Osteocyte (in vitro differentiated cells): ENCODE measurements around the gene GNG13. TPM values are rescaled to one million over a fixed set of nuclear protein-coding genes. Genes with fewer than 3 reads are reported as not detected.
A peak's percentile ranks its signal among the peaks of the same experiment; 100 is the strongest.

Source experiments
- DNase-seq: peaks from one replicate; pipeline ENCODE4 v3.0.0; 2021; ENCODE audit warnings: mixed read lengths; ENCODE audit not compliant: unreplicated experiment; ENCODE audit errors: extremely low spot score
- H3K27ac Mint-ChIP-seq: one replicate; pipeline ENCODE4 v1.8.0; 2021; ENCODE audit warnings: mild to moderate bottlenecking, mixed read lengths; ENCODE audit not compliant: unreplicated experiment
- H3K27me3 Mint-ChIP-seq: one replicate; pipeline ENCODE4 v1.8.0; 2021; ENCODE audit warnings: mixed read lengths; ENCODE audit not compliant: unreplicated experiment
- H3K36me3 Mint-ChIP-seq: one replicate; pipeline ENCODE4 v1.8.0; 2021; ENCODE audit warnings: mixed read lengths; ENCODE audit not compliant: unreplicated experiment
- H3K4me1 Mint-ChIP-seq: one replicate; pipeline ENCODE4 v1.8.0; 2021; ENCODE audit warnings: mixed read lengths; ENCODE audit not compliant: unreplicated experiment
- H3K4me3 Mint-ChIP-seq: one replicate; pipeline ENCODE4 v1.8.0; 2021; ENCODE audit warnings: mild to moderate bottlenecking, moderate library complexity, mixed read lengths; ENCODE audit not compliant: unreplicated experiment
- H3K9me3 Mint-ChIP-seq: one replicate; pipeline ENCODE4 v1.8.0; 2021; ENCODE audit warnings: mixed read lengths; ENCODE audit not compliant: unreplicated experiment
- CTCF ChIP-seq: fragments of 200-600 bp; sonication (generic); IDR thresholded peaks from 2 replicates; pipeline ENCODE4 v1.5.0; 2021; ENCODE audit warnings: antibody characterized with exemption, mild to moderate bottlenecking, moderate library complexity
- total RNA-seq: library from RNA; stranded (reverse); gene quantifications from 2 replicates; pipeline ENCODE4 v1.2.1, GENCODE V29; 2021

The GNG13 gene
- total RNA-seq, 1 donor from 2014 or later, result not detected

DNA sequence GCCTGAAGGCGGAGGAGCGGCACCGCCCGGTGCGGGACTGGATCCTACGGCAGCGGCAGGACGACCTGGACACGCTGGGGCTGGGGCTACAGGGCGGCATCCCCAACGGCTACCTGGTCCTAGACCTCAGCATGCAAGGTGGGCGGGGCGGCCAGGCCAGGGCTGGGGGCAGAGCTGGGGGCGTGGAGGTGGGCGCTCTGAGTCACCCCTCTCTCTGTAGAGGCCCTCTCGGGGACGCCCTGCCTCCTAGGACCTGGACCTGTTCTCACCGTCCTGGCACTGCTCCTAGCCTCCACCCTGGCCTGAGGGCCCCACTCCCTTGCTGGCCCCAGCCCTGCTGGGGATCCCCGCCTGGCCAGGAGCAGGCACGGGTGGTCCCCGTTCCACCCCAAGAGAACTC is 32.1 kb downstream of the GNG13 start:
- no peaks in the 10 kb centered on the region for H3K36me3 Mint-ChIP-seq
- no peaks in the 10 kb centered on the region for H3K27me3 Mint-ChIP-seq
- no peaks in the 10 kb centered on the region for H3K9me3 Mint-ChIP-seq

GRCh38 chr16:767743-768235 is 32.7 kb downstream of the GNG13 start:
- H3K9me3 Mint-ChIP-seq, result no peaks in the 10 kb centered on the region
- no peak for TF ChIP-seq CTCF
- no peaks in the 10 kb centered on the region for H3K4me1 Mint-ChIP-seq
- H3K4me3 Mint-ChIP-seq, result no peak overlapping the region
- no peak for DNase-seq
- H3K27me3 Mint-ChIP-seq, result no peaks in the 10 kb centered on the region
- no peak overlapping the region for H3K27ac Mint-ChIP-seq
- H3K36me3 Mint-ChIP-seq, result no peaks in the 10 kb centered on the region

More for the DNA sequence above, 32.1 kb downstream of the GNG13 start:
- no peak for TF ChIP-seq CTCF
- Mint-ChIP-seq H3K4me3 (no peak overlapping the region), H3K27ac (no peak overlapping the region), H3K4me1 (no peaks in the 10 kb centered on the region)
- DNase-seq, result no peak

GRCh38 chr16:766820-767640 is 33.5 kb downstream of the GNG13 start:
- H3K4me1 Mint-ChIP-seq, result no peaks in the 10 kb centered on the region
- TF ChIP-seq CTCF, result no peak
- DNase-seq, result no peak
- no peaks in the 10 kb centered on the region for H3K27me3 Mint-ChIP-seq
- H3K27ac Mint-ChIP-seq, result no peak overlapping the region
- no peak overlapping the region for H3K4me3 Mint-ChIP-seq
- no peaks in the 10 kb centered on the region for H3K36me3 Mint-ChIP-seq
- no peaks in the 10 kb centered on the region for H3K9me3 Mint-ChIP-seq

DNA sequence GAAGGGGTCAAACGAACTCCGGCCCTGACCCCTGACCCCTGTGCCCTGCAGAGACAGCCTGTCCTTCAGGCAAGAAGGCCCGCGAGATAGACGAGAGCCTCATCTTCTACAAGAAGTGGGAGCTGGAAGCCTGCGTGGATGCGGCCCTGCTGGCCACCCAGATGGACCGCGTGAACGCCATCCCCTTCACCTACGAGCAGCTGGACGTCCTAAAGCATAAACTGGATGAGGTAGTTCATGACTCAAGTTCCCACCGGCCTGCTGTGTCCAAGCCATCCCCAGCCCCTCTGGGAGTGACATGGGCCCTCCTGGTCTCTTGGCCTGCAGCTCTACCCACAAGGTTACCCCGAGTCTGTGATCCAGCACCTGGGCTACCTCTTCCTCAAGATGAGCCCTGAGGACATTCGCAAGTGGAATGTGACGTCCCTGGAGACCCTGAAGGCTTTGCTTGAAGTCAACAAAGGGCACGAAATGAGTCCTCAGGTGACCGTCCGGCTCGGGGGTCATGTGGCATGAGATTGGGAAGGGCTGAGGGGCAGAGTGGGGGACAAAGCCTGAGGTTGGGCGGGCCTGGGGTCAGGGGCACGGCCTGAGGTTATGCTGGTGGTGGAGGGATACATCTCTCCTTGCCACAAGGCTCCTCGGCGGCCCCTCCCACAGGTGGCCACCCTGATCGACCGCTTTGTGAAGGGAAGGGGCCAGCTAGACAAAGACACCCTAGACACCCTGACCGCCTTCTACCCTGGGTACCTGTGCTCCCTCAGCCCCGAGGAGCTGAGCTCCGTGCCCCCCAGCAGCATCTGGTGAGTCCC is 34.3 kb downstream of the GNG13 start:
- Mint-ChIP-seq H3K27ac (no peak overlapping the region), H3K9me3 (no peaks in the 10 kb centered on the region), H3K36me3 (no peaks in the 10 kb centered on the region), H3K27me3 (no peaks in the 10 kb centered on the region), H3K4me3 (no peak overlapping the region), H3K4me1 (no peaks in the 10 kb centered on the region)
- no peak for TF ChIP-seq CTCF
- no peak for DNase-seq

GRCh38 chr16:765488-765865 is 35.1 kb downstream of the GNG13 start:
- DNase-seq, result peak; percentile 83
- Mint-ChIP-seq H3K27ac (no peak overlapping the region), H3K36me3 (no peaks in the 10 kb centered on the region), H3K27me3 (no peaks in the 10 kb centered on the region), H3K9me3 (no peaks in the 10 kb centered on the region), H3K4me3 (no peak overlapping the region), H3K4me1 (no peaks in the 10 kb centered on the region)
- TF ChIP-seq CTCF, result no peak
